Measurements from ENCODE around the gene NACC1.
"Not testable (repeated sequence)": the region's sequence is repeated elsewhere in the genome, so short reads cannot be mapped to it uniquely, and the experiment has no call there.

The NACC1 gene

DNA sequence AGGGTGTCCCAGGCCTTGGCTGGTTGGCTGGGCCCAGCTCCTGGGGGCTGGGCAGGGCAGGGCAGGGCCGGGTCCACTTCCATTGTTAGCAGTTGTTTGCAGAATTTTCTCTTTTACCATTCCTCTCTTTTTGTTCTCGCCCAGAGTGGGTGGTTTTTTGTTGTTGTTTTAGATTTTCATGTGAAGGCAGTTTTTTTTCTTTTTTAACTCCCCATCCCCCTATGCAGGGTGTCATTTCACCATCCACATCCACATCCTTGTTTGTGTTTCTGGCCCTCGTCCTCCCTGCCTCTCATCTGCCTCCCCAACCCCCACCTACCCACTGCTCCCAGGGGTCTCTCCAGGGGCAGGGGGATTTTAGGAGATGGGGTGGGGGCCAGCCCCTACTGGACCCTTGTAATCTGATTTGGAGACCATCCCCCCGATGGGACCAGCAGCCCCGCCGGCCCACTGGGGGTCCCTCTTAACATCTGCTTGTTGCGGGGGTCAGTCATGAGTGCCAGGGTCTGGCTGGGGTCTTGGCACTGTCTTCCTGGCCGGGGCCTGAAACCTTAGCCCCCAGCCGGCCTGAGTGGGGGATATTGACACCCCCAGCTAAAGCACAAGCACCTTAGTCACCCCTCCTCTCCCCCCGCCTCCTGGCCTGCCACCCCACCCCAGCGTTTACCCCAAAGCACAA lies 21.7 kb downstream of the NACC1 start:
- no peak overlapping the region for H3K23ac ChIP-seq (ENCODE audit: low read depth, low read length, poor library complexity)
- H2BK5ac ChIP-seq (ENCODE audit: low read length), result no peak overlapping the region
- no peak overlapping the region for H3K18ac ChIP-seq (ENCODE audit: low read length)
- no peaks in the 10 kb centered on the region for H3K4me1 ChIP-seq (ENCODE audit: control insufficient read depth in 2 of 2, insufficient read depth in 1 of 2, low read depth in 1 of 2, low read length in 2 of 2)
- H3K9me3 ChIP-seq (replicated peaks in 1 of 2; ENCODE audit: control insufficient read depth in 2 of 2, insufficient read depth in 1 of 2, low read depth in 1 of 2, low read length in 2 of 2), result no peaks in the 10 kb centered on the region
- no peak overlapping the region for H3K27ac ChIP-seq (replicated peaks; ENCODE audit: low read length)
- no peak overlapping the region for H2BK12ac ChIP-seq (ENCODE audit: low read length)
- H3K4me2 ChIP-seq (ENCODE audit: insufficient read depth, low read length, poor library complexity, severe bottlenecking), result no peak overlapping the region
- H3K14ac ChIP-seq (ENCODE audit: low read length), result no peak overlapping the region
- WGBS, 2 donors (ENCODE audit: extremely low coverage in 2 of 2, insufficient read length in 2 of 2, insufficient replicate concordance in 1 of 2), result no CpG with 5 or more reads among the region's 11 CpGs
- H3K36me3 ChIP-seq (replicated peaks in 1 of 2; ENCODE audit: control insufficient read depth in 2 of 2, insufficient read depth in 2 of 2, low read length in 2 of 2), result peaks cover 42 to 62% of the 10 kb centered on the region in 2 donors
- no peak overlapping the region for H4K91ac ChIP-seq (ENCODE audit: low read depth, low read length, poor library complexity)
- no peak overlapping the region for H2BK120ac ChIP-seq (ENCODE audit: low read depth, low read length)
- H3K4ac ChIP-seq (ENCODE audit: low read length), result no peak overlapping the region
- H2BK15ac ChIP-seq (ENCODE audit: low read length), result no peak overlapping the region
- H3K27me3 ChIP-seq (ENCODE audit: control insufficient read depth in 3 of 3, insufficient read depth in 3 of 3, low read depth in 1 of 3, low read length in 3 of 3), result no peaks in the 10 kb centered on the region
- H3K79me1 ChIP-seq (ENCODE audit: low read depth, low read length), result peaks cover 21% of the 10 kb centered on the region
- no peak overlapping the region for H4K8ac ChIP-seq (ENCODE audit: low read depth, low read length)
- H3K4me3 ChIP-seq (ENCODE audit: low read length in 2 of 2), result no peak overlapping the region
- H2AFZ ChIP-seq (ENCODE audit: low read length), result no peak overlapping the region
- no peak overlapping the region for H2AK5ac ChIP-seq (ENCODE audit: low read depth, low read length)
- H3K9ac ChIP-seq (ENCODE audit: low read depth, low read length, poor library complexity), result no peak overlapping the region
- DNase-seq (ENCODE audit: low spot score), result no peak

GRCh38 chr19:13146763-13147563 lies 28.9 kb downstream of the NACC1 start:
- no peak overlapping the region for H3K23ac ChIP-seq (ENCODE audit: low read depth, low read length, poor library complexity)
- H2BK15ac ChIP-seq (ENCODE audit: low read length), result no peak overlapping the region
- DNase-seq (ENCODE audit: low spot score), result no peak
- peaks cover 5% of the 10 kb centered on the region for H3K79me1 ChIP-seq (ENCODE audit: low read depth, low read length)
- H2AFZ ChIP-seq (ENCODE audit: low read length), result no peak overlapping the region
- H4K8ac ChIP-seq (ENCODE audit: low read depth, low read length), result no peak overlapping the region
- no peak overlapping the region for H4K91ac ChIP-seq (ENCODE audit: low read depth, low read length, poor library complexity)
- no CpG with 5 or more reads among the region's 16 CpGs for WGBS, 2 donors (ENCODE audit: extremely low coverage in 2 of 2, insufficient read length in 2 of 2, insufficient replicate concordance in 1 of 2)
- H3K36me3 ChIP-seq (replicated peaks in 1 of 2; ENCODE audit: control insufficient read depth in 2 of 2, insufficient read depth in 2 of 2, low read length in 2 of 2), result peaks cover 5 to 16% of the 10 kb centered on the region in 2 donors
- H3K4me3 ChIP-seq (ENCODE audit: low read length in 2 of 2), result no peak overlapping the region
- no peak overlapping the region for H2BK5ac ChIP-seq (ENCODE audit: low read length)
- no peak overlapping the region for H2BK120ac ChIP-seq (ENCODE audit: low read depth, low read length)
- no peak overlapping the region for H3K9ac ChIP-seq (ENCODE audit: low read depth, low read length, poor library complexity)
- H3K9me3 ChIP-seq (replicated peaks in 1 of 2; ENCODE audit: control insufficient read depth in 2 of 2, insufficient read depth in 1 of 2, low read depth in 1 of 2, low read length in 2 of 2), result no peaks in the 10 kb centered on the region
- H3K4ac ChIP-seq (ENCODE audit: low read length), result no peak overlapping the region
- no peak overlapping the region for H3K4me2 ChIP-seq (ENCODE audit: insufficient read depth, low read length, poor library complexity, severe bottlenecking)
- H3K27me3 ChIP-seq (ENCODE audit: control insufficient read depth in 3 of 3, insufficient read depth in 3 of 3, low read depth in 1 of 3, low read length in 3 of 3), result no peaks in the 10 kb centered on the region
- H3K18ac ChIP-seq (ENCODE audit: low read length), result no peak overlapping the region
- peaks cover 2 to 3% of the 10 kb centered on the region in 2 donors for H3K4me1 ChIP-seq (ENCODE audit: control insufficient read depth in 2 of 2, insufficient read depth in 1 of 2, low read depth in 1 of 2, low read length in 2 of 2)
- H3K14ac ChIP-seq (ENCODE audit: low read length), result no peak overlapping the region
- H2BK12ac ChIP-seq (ENCODE audit: low read length), result no peak overlapping the region
- H3K27ac ChIP-seq (replicated peaks; ENCODE audit: low read length), result no peak overlapping the region
- no peak overlapping the region for H2AK5ac ChIP-seq (ENCODE audit: low read depth, low read length)

GRCh38 chr19:13149173-13149627 lies 31.1 kb downstream of the NACC1 start:
- peak overlapping the region; percentile 96 for H3K18ac ChIP-seq (ENCODE audit: low read length)
- H4K91ac ChIP-seq (ENCODE audit: low read depth, low read length, poor library complexity); DNase-seq (ENCODE audit: low spot score); H2BK12ac ChIP-seq (ENCODE audit: low read length); H2BK120ac ChIP-seq (ENCODE audit: low read depth, low read length); H3K9me3 ChIP-seq (replicated peaks in 1 of 2; ENCODE audit: control insufficient read depth in 2 of 2, insufficient read depth in 1 of 2, low read depth in 1 of 2, low read length in 2 of 2); H3K4ac ChIP-seq (ENCODE audit: low read length); H3K23ac ChIP-seq (ENCODE audit: low read depth, low read length, poor library complexity); H2AK5ac ChIP-seq (ENCODE audit: low read depth, low read length); H3K4me1 ChIP-seq (ENCODE audit: control insufficient read depth in 2 of 2, insufficient read depth in 1 of 2, low read depth in 1 of 2, low read length in 2 of 2); H4K8ac ChIP-seq (ENCODE audit: low read depth, low read length); H3K27ac ChIP-seq (replicated peaks; ENCODE audit: low read length); H3K14ac ChIP-seq (ENCODE audit: low read length); H3K27me3 ChIP-seq (ENCODE audit: control insufficient read depth in 3 of 3, insufficient read depth in 3 of 3, low read depth in 1 of 3, low read length in 3 of 3); H2BK15ac ChIP-seq (ENCODE audit: low read length): not testable (repeated sequence)
- peaks cover 5 to 20% of the 10 kb centered on the region in 2 donors for H3K36me3 ChIP-seq (replicated peaks in 1 of 2; ENCODE audit: control insufficient read depth in 2 of 2, insufficient read depth in 2 of 2, low read length in 2 of 2)
- peak overlapping the region; percentile 84 for H3K4me2 ChIP-seq (ENCODE audit: insufficient read depth, low read length, poor library complexity, severe bottlenecking)
- no CpG with 5 or more reads among the region's 17 CpGs for WGBS, 2 donors (ENCODE audit: extremely low coverage in 2 of 2, insufficient read length in 2 of 2, insufficient replicate concordance in 1 of 2)
- H2BK5ac ChIP-seq (ENCODE audit: low read length), result peak overlapping the region; percentile 15
- peak overlapping the region; percentile 87 for H3K9ac ChIP-seq (ENCODE audit: low read depth, low read length, poor library complexity)
- H2AFZ ChIP-seq (ENCODE audit: low read length), result peak overlapping the region; percentile 94
- peaks cover 13% of the 10 kb centered on the region for H3K79me1 ChIP-seq (ENCODE audit: low read depth, low read length)
- peak overlapping the region; percentile 69 to 94 for H3K4me3 ChIP-seq (ENCODE audit: low read length in 2 of 2)

DNA sequence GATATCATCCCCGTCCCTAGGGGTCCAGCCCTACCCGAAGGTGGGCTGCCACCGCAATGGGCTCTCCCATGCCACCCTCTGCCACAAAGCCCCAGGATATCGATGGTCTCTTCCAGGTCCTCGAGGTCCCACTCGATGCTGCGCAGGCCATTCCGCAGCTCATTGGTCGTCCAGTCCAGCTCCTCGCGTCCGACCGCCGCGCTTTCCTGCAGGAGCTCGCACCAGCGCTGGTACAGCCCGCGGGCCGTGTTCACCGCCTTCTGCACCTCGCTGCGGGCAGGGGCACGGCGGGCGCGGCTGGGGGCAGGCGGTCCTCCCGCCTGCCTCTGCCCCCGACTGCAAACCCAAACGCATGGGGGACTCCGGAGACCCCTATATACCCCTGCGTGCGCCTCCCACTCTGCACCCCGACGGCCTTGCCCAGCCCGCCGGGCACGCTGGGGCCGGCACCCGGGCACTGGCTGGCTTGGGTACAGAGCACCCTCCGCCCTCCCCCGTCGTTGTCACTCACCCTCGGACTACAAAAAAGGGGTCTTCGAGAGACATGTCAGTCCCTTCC lies 31.6 kb downstream of the NACC1 start:
- Histone ChIP-seq H3K23ac (ENCODE audit: low read depth, low read length, poor library complexity) (peak overlapping the region; percentile 92), H3K79me1 (ENCODE audit: low read depth, low read length) (peaks cover 13% of the 10 kb centered on the region), H4K8ac (ENCODE audit: low read depth, low read length) (no peak overlapping the region), H3K9ac (ENCODE audit: low read depth, low read length, poor library complexity) (peak overlapping the region; percentile 87), H2AFZ (ENCODE audit: low read length) (peak overlapping the region; percentile 94), H3K4ac (ENCODE audit: low read length) (no peak overlapping the region), H3K18ac (ENCODE audit: low read length) (peak overlapping the region; percentile 96), H2BK12ac (ENCODE audit: low read length) (no peak overlapping the region), H4K91ac (ENCODE audit: low read depth, low read length, poor library complexity) (no peak overlapping the region), H3K4me2 (ENCODE audit: insufficient read depth, low read length, poor library complexity, severe bottlenecking) (peak overlapping the region; percentile 84), H3K27me3 (ENCODE audit: control insufficient read depth in 3 of 3, insufficient read depth in 3 of 3, low read depth in 1 of 3, low read length in 3 of 3) (no peaks in the 10 kb centered on the region), H2BK15ac (ENCODE audit: low read length) (no peak overlapping the region), H2BK120ac (ENCODE audit: low read depth, low read length) (no peak overlapping the region), H2AK5ac (ENCODE audit: low read depth, low read length) (peak overlapping the region; percentile 11), H2BK5ac (ENCODE audit: low read length) (peak overlapping the region; percentile 15), H3K36me3 (replicated peaks in 1 of 2; ENCODE audit: control insufficient read depth in 2 of 2, insufficient read depth in 2 of 2, low read length in 2 of 2) (peaks cover under 1 to 18% of the 10 kb centered on the region in 2 donors), H3K9me3 (replicated peaks in 1 of 2; ENCODE audit: control insufficient read depth in 2 of 2, insufficient read depth in 1 of 2, low read depth in 1 of 2, low read length in 2 of 2) (no peaks in the 10 kb centered on the region), H3K4me1 (ENCODE audit: control insufficient read depth in 2 of 2, insufficient read depth in 1 of 2, low read depth in 1 of 2, low read length in 2 of 2) (peaks cover 2 to 3% of the 10 kb centered on the region in 2 donors), H3K4me3 (ENCODE audit: low read length in 2 of 2) (peak overlapping the region; percentile 69 to 94), H3K27ac (replicated peaks; ENCODE audit: low read length) (no peak overlapping the region), H3K14ac (ENCODE audit: low read length) (peak overlapping the region; percentile 75)
- DNase-seq (ENCODE audit: low spot score), result peak; percentile 27
- no CpG with 5 or more reads among the region's 46 CpGs for WGBS, 2 donors (ENCODE audit: extremely low coverage in 2 of 2, insufficient read length in 2 of 2, insufficient replicate concordance in 1 of 2)

Measured in neuronal stem cell (in vitro differentiated cells).